ENCODE measurements around the gene OR8G1. TPM values are rescaled to one million over a fixed set of nuclear protein-coding genes. Genes with fewer than 3 reads are reported as not detected.
"Not testable (repeated sequence)": the region's sequence is repeated elsewhere in the genome, so short reads cannot be mapped to it uniquely, and the experiment has no call there.

OR8G1 gene
- total RNA-seq, 2 experiments from 2014 or later: not detected

DNA sequence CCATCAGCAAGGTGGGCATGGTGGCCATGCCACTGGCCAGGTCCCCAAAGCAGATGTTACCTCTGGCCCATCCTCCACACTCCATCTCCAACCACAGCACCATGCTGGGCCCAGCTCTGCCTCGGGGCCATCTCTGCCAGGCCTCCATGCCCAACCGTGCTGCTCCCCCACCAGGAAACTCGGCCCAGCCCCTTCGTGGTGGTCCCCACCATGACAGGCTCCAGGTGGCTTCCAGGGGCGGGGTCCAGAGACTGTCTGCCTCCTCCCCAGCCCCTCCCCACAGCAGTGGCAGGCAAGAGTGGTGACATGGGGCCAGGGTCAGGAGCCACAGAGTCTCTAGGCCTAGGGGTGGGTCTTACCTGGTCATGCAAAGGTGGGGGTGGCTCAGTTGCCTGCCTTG is 30.5 kb upstream of the OR8G1 start:
- CTCF ChIA-PET: no interaction called here
- POLR2A ChIA-PET: no interaction called here

GRCh38 chr11:124211321-124211720 is 29.6 kb upstream of the OR8G1 start:
- no peaks in the 10 kb centered on the region for H3K36me3 Mint-ChIP-seq (ENCODE audit: low read depth)
- ChIA-PET POLR2A (no interaction called here), CTCF (no interaction called here)

More for the DNA sequence above, 30.5 kb upstream of the OR8G1 start:
- no peak for DNase-seq
- Mint-ChIP-seq H3K4me1 (no peaks in the 10 kb centered on the region), H3K36me3 (ENCODE audit: low read depth) (no peaks in the 10 kb centered on the region), H3K27ac (no peak overlapping the region), H3K27me3 (peaks cover 4% of the 10 kb centered on the region), H3K9me3 (no peaks in the 10 kb centered on the region), H3K4me3 (no peak overlapping the region)

GRCh38 chr11:124214027-124214426 is 26.9 kb upstream of the OR8G1 start:
- ChIA-PET POLR2A (no interaction called here), CTCF (no interaction called here)
- Mint-ChIP-seq H3K4me3 (no peak overlapping the region), H3K27ac (no peak overlapping the region), H3K36me3 (ENCODE audit: low read depth) (no peaks in the 10 kb centered on the region), H3K9me3 (no peaks in the 10 kb centered on the region), H3K4me1 (no peaks in the 10 kb centered on the region), H3K27me3 (peaks cover 1% of the 10 kb centered on the region)
- no peak for DNase-seq

More at GRCh38 chr11:124211321-124211720, 29.6 kb upstream of the OR8G1 start:
- no peaks in the 10 kb centered on the region for H3K4me1 Mint-ChIP-seq
- H3K27ac Mint-ChIP-seq: no peak overlapping the region
- no peaks in the 10 kb centered on the region for H3K9me3 Mint-ChIP-seq
- H3K4me3 Mint-ChIP-seq: no peak overlapping the region
- H3K27me3 Mint-ChIP-seq: peaks cover 1% of the 10 kb centered on the region
- DNase-seq: no peak

DNA sequence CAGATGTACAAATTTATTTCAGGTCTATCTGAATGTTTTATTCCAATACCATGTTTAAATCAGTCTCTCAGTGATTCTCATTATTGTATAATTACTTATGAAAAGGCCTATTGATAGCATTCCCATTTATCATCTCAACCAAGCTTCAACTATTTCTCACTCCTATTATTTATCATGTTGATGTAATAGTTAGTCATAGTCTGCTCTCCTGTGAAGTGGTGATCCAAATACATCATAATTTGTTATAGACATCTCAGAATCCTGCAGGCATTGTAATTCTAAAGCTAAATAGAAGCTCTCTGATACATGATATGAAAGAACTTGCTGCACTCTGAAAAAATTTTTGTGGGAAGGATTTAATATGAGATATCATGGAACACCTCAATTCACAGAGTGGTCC is 21.8 kb upstream of the OR8G1 start:
- no peak for DNase-seq
- ChIA-PET POLR2A (no interaction called here), CTCF (no interaction called here)
- H3K27ac Mint-ChIP-seq: no peak overlapping the region
- H3K9me3 Mint-ChIP-seq: no peaks in the 10 kb centered on the region
- no peaks in the 10 kb centered on the region for H3K36me3 Mint-ChIP-seq (ENCODE audit: low read depth)
- no peaks in the 10 kb centered on the region for H3K27me3 Mint-ChIP-seq
- no peak overlapping the region for H3K4me3 Mint-ChIP-seq
- H3K4me1 Mint-ChIP-seq: no peaks in the 10 kb centered on the region

DNA sequence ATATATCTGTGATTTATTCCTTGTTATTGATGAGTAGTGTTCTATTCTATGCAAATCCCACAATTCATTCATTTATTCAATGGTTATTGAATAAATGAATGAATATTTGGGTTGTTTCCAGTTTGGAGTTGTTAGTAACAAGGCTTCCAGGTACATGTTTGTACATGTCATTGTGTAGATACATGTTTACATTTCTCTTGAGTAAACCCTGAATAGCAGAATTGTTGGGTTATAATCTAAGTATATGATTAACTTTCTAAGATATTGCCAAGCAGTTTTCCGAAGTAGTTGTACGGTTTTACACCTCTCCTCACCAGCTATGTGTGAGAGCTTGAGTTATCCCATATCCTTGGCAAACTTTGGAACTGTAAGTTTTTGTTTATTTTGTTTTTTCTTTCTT is 18.5 kb upstream of the OR8G1 start:
- CTCF ChIA-PET: no interaction called here
- Mint-ChIP-seq H3K4me3 (no peak overlapping the region), H3K27me3 (no peaks in the 10 kb centered on the region), H3K9me3 (no peaks in the 10 kb centered on the region), H3K27ac (no peak overlapping the region), H3K36me3 (ENCODE audit: low read depth) (no peaks in the 10 kb centered on the region), H3K4me1 (no peaks in the 10 kb centered on the region)
- DNase-seq: no peak
- POLR2A ChIA-PET: no interaction called here

- H3K4me3 Mint-ChIP-seq; H3K9me3 Mint-ChIP-seq; H3K27me3 Mint-ChIP-seq; H3K36me3 Mint-ChIP-seq (ENCODE audit: low read depth); H3K27ac Mint-ChIP-seq; POLR2A ChIA-PET; H3K4me1 Mint-ChIP-seq; CTCF ChIA-PET; DNase-seq: not testable (repeated sequence)
Observed at GRCh38 chr11:124224618-124225423, 16.1 kb upstream of the OR8G1 start.

DNA sequence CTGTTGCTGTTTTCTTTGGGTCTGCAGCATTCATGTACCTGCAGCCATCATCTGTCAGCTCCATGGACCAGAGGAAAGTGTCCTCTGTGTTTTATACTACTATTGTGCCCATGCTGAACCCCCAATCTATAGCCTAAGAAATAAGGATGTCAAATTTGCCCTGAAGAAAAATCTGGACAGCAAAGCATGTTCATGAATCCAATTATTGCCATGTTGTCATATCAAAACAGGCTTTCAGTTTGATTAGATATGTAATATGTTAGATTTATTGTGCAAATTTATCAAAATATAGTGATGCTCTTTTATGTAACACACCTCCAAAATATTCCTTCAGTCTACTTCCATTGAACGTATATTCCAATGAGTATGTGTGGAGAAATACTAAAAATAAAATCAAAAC is 15.4 kb upstream of the OR8G1 start:
- no peak for DNase-seq
- H3K4me3 Mint-ChIP-seq: no peak overlapping the region
- H3K9me3 Mint-ChIP-seq: no peaks in the 10 kb centered on the region
- ChIA-PET CTCF (no interaction called here), POLR2A (no interaction called here)
- H3K27ac Mint-ChIP-seq: no peak overlapping the region
- no peaks in the 10 kb centered on the region for H3K27me3 Mint-ChIP-seq
- no peaks in the 10 kb centered on the region for H3K4me1 Mint-ChIP-seq
- H3K36me3 Mint-ChIP-seq (ENCODE audit: low read depth): no peaks in the 10 kb centered on the region

DNA sequence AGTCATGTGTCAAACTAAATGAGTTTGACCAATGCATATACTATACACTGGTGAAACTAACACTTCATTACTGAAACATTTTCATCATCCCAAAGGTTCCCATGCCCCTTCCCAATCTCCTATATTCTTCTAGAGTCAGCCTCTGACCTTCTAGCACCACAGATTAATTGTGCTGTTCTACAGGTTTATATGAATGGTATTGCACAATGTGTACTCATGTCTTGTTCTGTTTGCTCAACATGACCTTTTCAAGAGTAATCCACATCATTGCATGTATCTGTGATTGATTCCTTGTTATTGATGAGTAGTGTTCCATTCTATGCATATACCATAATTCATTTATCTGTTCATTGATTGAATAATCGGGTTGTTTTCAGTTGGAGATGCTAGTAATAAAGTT is 7.5 kb upstream of the OR8G1 start:
- Mint-ChIP-seq H3K36me3 (ENCODE audit: low read depth) (no peaks in the 10 kb centered on the region), H3K4me3 (no peak overlapping the region), H3K27ac (no peak overlapping the region), H3K4me1 (no peaks in the 10 kb centered on the region), H3K27me3 (no peaks in the 10 kb centered on the region), H3K9me3 (no peaks in the 10 kb centered on the region)
- ChIA-PET POLR2A (no interaction called here), CTCF (no interaction called here)
- DNase-seq: no peak

DNA sequence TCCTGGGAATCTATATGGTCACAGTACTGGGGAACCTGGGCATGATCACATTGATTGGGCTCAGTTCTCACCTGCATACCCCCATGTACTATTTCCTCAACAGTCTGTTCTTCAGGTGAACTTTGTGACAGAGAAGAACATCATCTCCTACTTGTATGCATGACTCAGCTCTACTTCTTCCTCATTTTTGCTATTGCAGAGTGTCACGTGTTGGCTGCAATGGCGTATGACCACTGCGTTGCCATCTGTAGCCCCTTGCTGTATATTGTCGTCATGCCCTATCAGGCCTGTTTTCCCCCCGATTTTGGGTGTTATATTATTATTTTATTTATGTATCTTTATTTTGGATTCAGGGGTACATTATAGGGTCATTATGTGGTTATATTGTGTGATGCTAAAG is 2.4 kb upstream of the OR8G1 start:
- Mint-ChIP-seq H3K27me3 (no peaks in the 10 kb centered on the region), H3K36me3 (ENCODE audit: low read depth) (no peaks in the 10 kb centered on the region), H3K4me3 (no peak overlapping the region), H3K27ac (no peak overlapping the region), H3K9me3 (no peaks in the 10 kb centered on the region), H3K4me1 (no peaks in the 10 kb centered on the region)
- CTCF ChIA-PET: no interaction called here
- POLR2A ChIA-PET: no interaction called here
- DNase-seq: no peak

DNA sequence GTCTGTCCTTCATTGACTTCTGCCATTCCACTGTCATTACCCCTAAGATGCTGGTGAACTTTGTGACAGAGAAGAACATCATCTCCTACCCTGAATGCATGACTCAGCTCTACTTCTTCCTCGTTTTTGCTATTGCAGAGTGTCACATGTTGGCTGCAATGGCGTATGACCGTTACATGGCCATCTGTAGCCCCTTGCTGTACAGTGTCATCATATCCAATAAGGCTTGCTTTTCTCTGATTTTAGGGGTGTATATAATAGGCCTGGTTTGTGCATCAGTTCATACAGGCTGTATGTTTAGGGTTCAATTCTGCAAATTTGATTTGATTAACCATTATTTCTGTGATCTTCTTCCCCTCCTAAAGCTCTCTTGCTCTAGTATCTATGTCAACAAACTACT is 9.0 kb downstream of the OR8G1 start:
- H3K9me3 Mint-ChIP-seq; H3K4me3 Mint-ChIP-seq; H3K36me3 Mint-ChIP-seq (ENCODE audit: low read depth); DNase-seq; POLR2A ChIA-PET; CTCF ChIA-PET; H3K4me1 Mint-ChIP-seq; H3K27ac Mint-ChIP-seq; H3K27me3 Mint-ChIP-seq: not testable (repeated sequence)

DNA sequence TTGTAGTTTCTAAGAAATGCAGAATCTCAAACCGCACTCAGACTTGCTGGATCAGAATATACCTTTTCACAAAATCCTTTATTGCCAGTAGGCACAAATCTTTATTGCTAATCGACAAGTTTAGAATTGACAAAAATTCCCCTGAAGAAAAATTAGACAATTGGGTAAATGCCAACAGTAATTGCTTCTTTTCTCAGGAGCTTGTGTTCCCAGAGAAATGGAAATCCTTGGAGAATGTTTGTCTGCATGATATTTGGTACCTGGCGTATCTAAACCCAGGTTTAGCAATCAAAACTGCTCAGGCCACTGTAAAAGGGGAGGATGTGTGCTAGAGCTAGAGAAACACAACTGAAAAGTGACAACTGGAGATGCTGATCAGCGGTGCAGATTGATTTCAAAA is 15.2 kb downstream of the OR8G1 start, which contains the start of gene OR8G5:
Gene OR8G5 (plus strand): TSS at position 301 of the 400 bp plus-strand sequence. CDS start 8,556 bp downstream, outside the sequence.
- ChIA-PET POLR2A (no interaction called here), CTCF (no interaction called here)
- H3K4me3 Mint-ChIP-seq: no peak within 1 kb of the TSS
- H3K4me1 Mint-ChIP-seq: no peaks in the 10 kb centered on the region
- no peaks in the 10 kb centered on the region for H3K9me3 Mint-ChIP-seq
- no peak within 1 kb of the TSS for H3K27ac Mint-ChIP-seq
- no peak for DNase-seq
- H3K27me3 Mint-ChIP-seq: no peaks in the 10 kb centered on the region
- no peaks in the 10 kb centered on the region for H3K36me3 Mint-ChIP-seq (ENCODE audit: low read depth)

DNA sequence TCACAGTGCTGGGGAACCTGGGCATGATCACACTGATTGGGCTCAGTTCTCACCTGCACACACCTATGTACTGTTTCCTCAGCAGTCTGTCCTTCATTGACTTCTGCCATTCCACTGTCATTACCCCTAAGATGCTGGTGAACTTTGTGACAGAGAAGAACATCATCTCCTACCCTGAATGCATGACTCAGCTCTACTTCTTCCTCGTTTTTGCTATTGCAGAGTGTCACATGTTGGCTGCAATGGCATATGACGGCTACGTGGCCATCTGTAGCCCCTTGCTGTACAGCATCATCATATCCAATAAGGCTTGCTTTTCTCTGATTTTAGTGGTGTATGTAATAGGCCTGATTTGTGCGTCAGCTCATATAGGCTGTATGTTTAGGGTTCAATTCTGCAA is 24.1 kb downstream of the OR8G1 start:
- CTCF ChIA-PET; H3K27me3 Mint-ChIP-seq; POLR2A ChIA-PET; DNase-seq; H3K4me1 Mint-ChIP-seq; H3K36me3 Mint-ChIP-seq (ENCODE audit: low read depth); H3K9me3 Mint-ChIP-seq; H3K4me3 Mint-ChIP-seq; H3K27ac Mint-ChIP-seq: not testable (repeated sequence)

DNA sequence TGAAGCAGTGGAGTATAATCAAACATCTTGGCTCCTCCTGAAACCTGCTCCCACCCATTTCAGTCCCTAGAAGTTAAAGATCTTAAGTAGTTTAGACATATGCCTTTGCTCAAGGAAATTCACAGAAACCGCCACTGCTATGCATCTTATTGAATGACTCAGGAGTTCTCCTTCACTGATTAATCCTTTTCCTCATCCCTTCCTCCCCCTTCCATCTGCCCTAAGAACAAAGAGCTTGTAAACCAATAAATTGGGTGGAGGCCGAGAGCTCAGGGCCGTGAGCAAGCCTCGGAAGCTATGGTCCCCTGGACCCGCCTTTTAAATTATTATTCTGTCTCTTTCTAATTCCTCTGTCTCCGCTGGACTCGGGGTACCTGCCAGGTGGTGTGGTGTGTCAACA is 30.0 kb downstream of the OR8G1 start:
- POLR2A ChIA-PET; H3K27me3 Mint-ChIP-seq; H3K4me1 Mint-ChIP-seq; DNase-seq; H3K27ac Mint-ChIP-seq; H3K9me3 Mint-ChIP-seq; H3K36me3 Mint-ChIP-seq (ENCODE audit: low read depth); CTCF ChIA-PET; H3K4me3 Mint-ChIP-seq: not testable (repeated sequence)

DNA sequence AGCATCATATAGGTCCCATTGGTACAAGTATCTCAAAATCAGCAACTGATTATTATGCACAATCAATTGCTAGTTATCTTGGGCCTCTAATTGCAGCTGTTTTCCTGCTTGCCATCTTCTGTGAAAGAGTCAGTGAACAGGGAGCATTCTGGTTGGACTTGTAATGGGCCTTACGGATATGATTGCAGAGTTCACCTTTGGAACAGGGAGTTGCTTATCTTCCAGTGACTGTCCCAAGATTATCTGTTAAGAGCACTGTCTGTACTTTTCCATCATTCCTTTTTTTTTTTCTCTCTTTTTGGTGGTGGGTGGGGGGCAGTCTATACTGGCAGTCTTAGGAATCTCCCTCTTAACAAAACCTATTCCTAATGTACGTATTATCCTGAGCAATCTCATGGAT is 33.1 kb downstream of the OR8G1 start:
- POLR2A ChIA-PET: no interaction called here
- Mint-ChIP-seq H3K4me1 (peaks cover 9% of the 10 kb centered on the region), H3K4me3 (no peak overlapping the region), H3K36me3 (ENCODE audit: low read depth) (no peaks in the 10 kb centered on the region), H3K27me3 (no peaks in the 10 kb centered on the region), H3K27ac (no peak overlapping the region), H3K9me3 (no peaks in the 10 kb centered on the region)
- CTCF ChIA-PET: no interaction called here
- no peak for DNase-seq

All from activated CD4-positive, alpha-beta memory T cell treated with anti-CD3 and anti-CD28 coated beads, Interleukin-2, amount 10 ng/mL, durations not matched to agents 7 days and 5 days (primary cell).